ENCODE measurements around the gene PPP1R11.
"Not testable (repeated sequence)": the region's sequence is repeated elsewhere in the genome, so short reads cannot be mapped to it uniquely, and the experiment has no call there.

DNA sequence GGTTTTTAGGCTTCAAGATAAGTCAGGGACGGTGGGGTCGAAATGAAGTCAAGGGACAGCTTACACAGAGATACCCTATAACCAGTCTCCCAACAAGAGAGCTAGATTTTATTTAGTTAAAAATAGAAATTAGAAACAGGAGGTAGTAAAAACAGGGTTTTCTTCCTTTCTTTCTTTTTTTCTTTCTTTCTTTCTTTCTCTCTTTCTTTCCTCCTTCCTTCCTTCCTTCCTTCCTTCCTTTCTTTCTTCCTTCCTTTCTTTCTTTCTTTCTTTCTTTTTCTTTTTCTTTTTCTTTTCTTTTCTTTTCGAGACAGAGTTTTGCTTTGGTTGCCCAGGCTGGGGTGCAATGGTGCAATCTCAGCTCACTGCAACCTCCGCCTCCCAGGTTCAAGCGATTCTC is 51.7 kb downstream of the PPP1R11 start:
- TF ChIP-seq, protein P1, sequence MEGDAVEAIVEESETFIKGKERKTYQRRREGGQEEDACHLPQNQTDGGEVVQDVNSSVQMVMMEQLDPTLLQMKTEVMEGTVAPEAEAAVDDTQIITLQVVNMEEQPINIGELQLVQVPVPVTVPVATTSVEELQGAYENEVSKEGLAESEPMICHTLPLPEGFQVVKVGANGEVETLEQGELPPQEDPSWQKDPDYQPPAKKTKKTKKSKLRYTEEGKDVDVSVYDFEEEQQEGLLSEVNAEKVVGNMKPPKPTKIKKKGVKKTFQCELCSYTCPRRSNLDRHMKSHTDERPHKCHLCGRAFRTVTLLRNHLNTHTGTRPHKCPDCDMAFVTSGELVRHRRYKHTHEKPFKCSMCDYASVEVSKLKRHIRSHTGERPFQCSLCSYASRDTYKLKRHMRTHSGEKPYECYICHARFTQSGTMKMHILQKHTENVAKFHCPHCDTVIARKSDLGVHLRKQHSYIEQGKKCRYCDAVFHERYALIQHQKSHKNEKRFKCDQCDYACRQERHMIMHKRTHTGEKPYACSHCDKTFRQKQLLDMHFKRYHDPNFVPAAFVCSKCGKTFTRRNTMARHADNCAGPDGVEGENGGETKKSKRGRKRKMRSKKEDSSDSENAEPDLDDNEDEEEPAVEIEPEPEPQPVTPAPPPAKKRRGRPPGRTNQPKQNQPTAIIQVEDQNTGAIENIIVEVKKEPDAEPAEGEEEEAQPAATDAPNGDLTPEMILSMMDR (IDR thresholded peaks at IDR 0.05): not testable (repeated sequence)
- not testable (repeated sequence) for TF ChIP-seq EZH2 (IDR thresholded peaks at IDR 0.05)

All from neural progenitor cell (in vitro differentiated cells).